ENCODE data around the gene TAC1. TPM values are rescaled to one million over a fixed set of nuclear protein-coding genes. Genes with fewer than 3 reads are reported as not detected.

TAC1 gene
- total RNA-seq, 4 donors from 2014 or later: 1.2 to 5.8 (median 2.7) TPM

DNA sequence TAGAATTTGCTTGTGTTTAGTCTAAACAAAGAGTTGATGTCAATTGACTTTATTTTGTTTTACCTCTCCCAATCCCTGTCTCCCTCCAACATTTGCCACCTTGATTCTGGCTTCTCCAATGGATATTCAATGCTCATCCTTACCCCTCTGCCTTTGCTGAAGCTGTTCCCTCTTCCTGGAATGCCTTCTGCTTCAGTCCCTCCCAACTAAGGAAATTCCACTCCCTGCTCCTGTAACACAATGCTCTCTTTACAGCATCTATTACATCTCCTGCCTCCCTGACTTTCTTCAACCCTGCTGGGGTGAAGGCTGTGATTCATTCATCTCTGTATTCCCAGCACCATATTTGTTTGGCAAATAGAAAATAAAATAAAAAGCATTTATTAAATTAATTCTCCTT, 34.5 kb upstream of the TAC1 start:
- Histone ChIP-seq H3K4me1 (no peaks in the 10 kb centered on the region), H3K27me3 (no peaks in the 10 kb centered on the region), H3K4me3 (no peak overlapping the region), H3K9me3 (peaks cover 0 to 3% (median 0%) of the 10 kb centered on the region in 4 donors), H3K27ac (replicated peaks in 1 of 4) (no peak overlapping the region), H3K36me3 (no peaks in the 10 kb centered on the region)
- intact Hi-C loops (cut with DNase I): no loop called here
- no peak for TF ChIP-seq POLR2A (IDR thresholded peaks at IDR 0.05; ENCODE audit: low read depth)
- no peak for TF ChIP-seq POLR2AphosphoS5 (IDR thresholded peaks at IDR 0.05)
- TF ChIP-seq, protein P1, sequence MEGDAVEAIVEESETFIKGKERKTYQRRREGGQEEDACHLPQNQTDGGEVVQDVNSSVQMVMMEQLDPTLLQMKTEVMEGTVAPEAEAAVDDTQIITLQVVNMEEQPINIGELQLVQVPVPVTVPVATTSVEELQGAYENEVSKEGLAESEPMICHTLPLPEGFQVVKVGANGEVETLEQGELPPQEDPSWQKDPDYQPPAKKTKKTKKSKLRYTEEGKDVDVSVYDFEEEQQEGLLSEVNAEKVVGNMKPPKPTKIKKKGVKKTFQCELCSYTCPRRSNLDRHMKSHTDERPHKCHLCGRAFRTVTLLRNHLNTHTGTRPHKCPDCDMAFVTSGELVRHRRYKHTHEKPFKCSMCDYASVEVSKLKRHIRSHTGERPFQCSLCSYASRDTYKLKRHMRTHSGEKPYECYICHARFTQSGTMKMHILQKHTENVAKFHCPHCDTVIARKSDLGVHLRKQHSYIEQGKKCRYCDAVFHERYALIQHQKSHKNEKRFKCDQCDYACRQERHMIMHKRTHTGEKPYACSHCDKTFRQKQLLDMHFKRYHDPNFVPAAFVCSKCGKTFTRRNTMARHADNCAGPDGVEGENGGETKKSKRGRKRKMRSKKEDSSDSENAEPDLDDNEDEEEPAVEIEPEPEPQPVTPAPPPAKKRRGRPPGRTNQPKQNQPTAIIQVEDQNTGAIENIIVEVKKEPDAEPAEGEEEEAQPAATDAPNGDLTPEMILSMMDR (IDR thresholded peaks at IDR 0.05): no peak
- TF ChIP-seq EP300 (IDR thresholded peaks at IDR 0.05): no peak
- DNase-seq (ENCODE audit: extremely low spot score): no peak

DNA sequence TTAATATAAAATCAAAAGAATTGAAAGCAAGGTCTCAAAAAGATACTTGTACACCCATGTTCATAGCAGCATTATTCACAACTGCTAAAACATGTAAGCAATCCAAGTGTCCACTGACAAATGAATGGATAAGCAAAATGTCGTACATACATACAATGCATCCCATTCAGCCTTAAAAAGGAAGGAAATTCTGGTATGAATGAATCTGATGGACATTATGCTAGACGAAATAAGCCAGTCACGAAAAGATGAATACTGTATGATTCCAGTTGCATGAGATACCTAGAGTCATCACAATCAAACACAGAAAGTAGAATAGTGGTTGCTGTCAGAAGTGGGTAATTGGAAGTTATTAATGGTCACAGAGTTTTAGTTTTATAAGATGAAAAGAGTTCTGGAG, 9.5 kb upstream of the TAC1 start:
- TF ChIP-seq EP300 (IDR thresholded peaks at IDR 0.05): no peak
- TF ChIP-seq, protein P1 (IDR thresholded peaks at IDR 0.05): no peak
- no peak for TF ChIP-seq POLR2A (IDR thresholded peaks at IDR 0.05; ENCODE audit: low read depth)
- TF ChIP-seq POLR2AphosphoS5 (IDR thresholded peaks at IDR 0.05): no peak
- DNase-seq (ENCODE audit: extremely low spot score): no peak
- Histone ChIP-seq H3K9me3 (peaks cover 0 to 5% (median 0%) of the 10 kb centered on the region in 4 donors), H3K4me3 (no peak overlapping the region), H3K4me1 (no peaks in the 10 kb centered on the region), H3K36me3 (no peaks in the 10 kb centered on the region), H3K27ac (replicated peaks in 1 of 4) (no peak overlapping the region), H3K27me3 (no peaks in the 10 kb centered on the region)
- WGBS: 78% methylated on average over 3 of the region's 3 CpGs
- intact Hi-C loops (cut with DNase I): no loop called here

DNA sequence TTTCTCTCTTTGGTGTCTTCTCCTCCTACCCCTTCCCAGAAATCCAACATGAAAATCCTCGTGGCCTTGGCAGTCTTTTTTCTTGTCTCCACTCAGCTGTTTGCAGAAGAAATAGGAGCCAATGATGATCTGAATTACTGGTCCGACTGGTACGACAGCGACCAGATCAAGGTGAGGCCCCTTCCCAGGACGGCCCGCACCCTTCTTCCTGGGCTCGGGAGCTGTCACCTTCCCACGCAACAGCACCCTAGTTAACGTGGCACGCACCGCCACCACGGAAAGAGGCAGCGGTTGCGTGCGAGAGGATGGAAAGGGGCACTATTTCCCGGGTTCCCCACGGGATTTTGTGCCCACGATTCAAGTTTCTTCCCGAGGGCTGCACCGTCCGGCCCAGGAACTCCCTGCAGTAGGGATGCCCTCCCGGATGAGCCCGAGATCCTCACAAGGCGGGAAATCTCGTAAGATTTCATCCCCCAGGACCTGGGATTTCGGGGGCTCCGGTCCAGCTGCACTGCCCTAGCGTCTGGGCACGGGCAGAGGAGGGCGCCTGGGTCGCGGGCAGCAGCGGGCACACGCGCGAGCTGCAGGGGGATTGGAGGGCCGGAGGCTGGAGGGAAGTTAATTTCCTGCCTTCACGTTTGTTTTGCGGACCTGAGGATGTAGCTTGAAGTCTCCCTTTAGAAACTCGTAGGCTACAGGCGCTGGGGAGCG, 834 bp downstream of the TAC1 start:
- intact Hi-C loops (cut with DNase I): no loop called here
- H3K4me3 ChIP-seq: peak overlapping the region in 3 of 4 donors; percentile 9 to 28 (median 22)
- H3K9me3 ChIP-seq: no peaks in the 10 kb centered on the region
- peaks cover 0 to 26% (median 19%) of the 10 kb centered on the region in 4 donors for H3K4me1 ChIP-seq
- no peak for TF ChIP-seq EP300 (IDR thresholded peaks at IDR 0.05)
- TF ChIP-seq, protein P1 (IDR thresholded peaks at IDR 0.05): no peak
- no peak for TF ChIP-seq POLR2A (IDR thresholded peaks at IDR 0.05; ENCODE audit: low read depth)
- no peak for TF ChIP-seq POLR2AphosphoS5 (IDR thresholded peaks at IDR 0.05)
- H3K36me3 ChIP-seq: no peaks in the 10 kb centered on the region
- DNase-seq (ENCODE audit: extremely low spot score): no peak
- 7% methylated on average over 15 of the region's 42 CpGs for WGBS
- no peak overlapping the region for H3K27ac ChIP-seq (replicated peaks in 1 of 4)
- peaks cover 0 to 44% (median 16%) of the 10 kb centered on the region in 4 donors for H3K27me3 ChIP-seq

DNA sequence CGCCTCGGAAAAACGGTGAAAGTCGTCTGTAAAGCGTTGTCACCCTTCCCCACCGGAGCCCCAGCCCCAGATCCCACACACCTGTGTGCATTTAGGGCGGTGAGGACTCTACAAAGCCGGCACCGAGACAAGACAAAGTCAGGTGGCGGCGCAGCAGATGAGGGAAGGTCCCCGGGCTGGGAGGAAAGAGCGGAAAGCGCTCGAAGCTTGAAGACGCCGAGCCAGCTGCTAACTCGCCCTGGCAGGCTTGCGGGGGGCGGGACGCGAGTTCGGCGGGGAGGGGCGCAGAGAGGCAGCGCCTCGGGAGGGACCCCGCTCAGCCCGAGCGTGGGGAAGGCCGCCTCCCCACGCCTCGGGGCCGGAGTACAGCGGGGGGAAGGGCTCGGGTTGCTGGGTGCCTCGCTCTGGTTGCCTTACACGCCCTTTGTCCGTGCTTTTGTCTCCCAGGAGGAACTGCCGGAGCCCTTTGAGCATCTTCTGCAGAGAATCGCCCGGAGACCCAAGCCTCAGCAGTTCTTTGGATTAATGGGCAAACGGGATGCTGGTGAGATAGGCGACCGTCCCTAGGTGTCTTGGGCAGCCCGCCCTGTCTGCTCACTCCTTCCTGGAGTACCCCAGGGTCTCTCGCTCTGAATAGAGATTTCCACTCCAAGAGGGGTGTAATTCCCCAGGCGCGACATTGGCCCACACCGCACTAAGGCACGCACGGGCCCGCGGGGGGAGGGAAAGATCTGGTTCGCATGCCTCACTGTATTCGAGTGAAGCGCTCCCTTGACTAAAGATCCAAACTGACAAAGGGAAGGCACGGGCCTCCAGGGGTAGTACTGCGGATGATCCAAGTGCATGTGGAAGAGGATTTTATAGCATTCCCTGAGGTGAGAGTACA, 1.6 kb downstream of the TAC1 start:
- Histone ChIP-seq H3K4me1 (peaks cover 0 to 26% (median 19%) of the 10 kb centered on the region in 4 donors), H3K27me3 (peaks cover 0 to 40% (median 16%) of the 10 kb centered on the region in 4 donors), H3K4me3 (peak overlapping the region; percentile 9 to 31 (median 25)), H3K9me3 (no peaks in the 10 kb centered on the region), H3K27ac (replicated peaks in 1 of 4) (no peak overlapping the region), H3K36me3 (no peaks in the 10 kb centered on the region)
- DNase-seq (ENCODE audit: extremely low spot score): no peak
- 0% methylated on average over 12 of the region's 59 CpGs for WGBS
- intact Hi-C loops (cut with DNase I): no loop called here
- no peak for TF ChIP-seq POLR2AphosphoS5 (IDR thresholded peaks at IDR 0.05)
- TF ChIP-seq, protein P1 (IDR thresholded peaks at IDR 0.05): no peak
- no peak for TF ChIP-seq POLR2A (IDR thresholded peaks at IDR 0.05; ENCODE audit: low read depth)
- no peak for TF ChIP-seq EP300 (IDR thresholded peaks at IDR 0.05)
